Measurements from ENCODE around the gene TYW5. TPM values are rescaled to one million over a fixed set of nuclear protein-coding genes. Genes with fewer than 3 reads are reported as not detected.
A peak's percentile ranks its signal among the peaks of the same experiment; 100 is the strongest.

Gene TYW5
- total RNA-seq, 1 experiment from 2014 or later, result 9.0 TPM

- peaks cover 85% of the 10 kb centered on the region for H3K79me2 ChIP-seq (ENCODE audit: low read length)
- no peak overlapping the region; the same call in 1 of the 2 replicates for H3K27ac ChIP-seq (ENCODE audit: low read length)
- CTCF ChIA-PET, result no interaction called here
- H3K27me3 ChIP-seq (ENCODE audit: low read length), result no peaks in the 10 kb centered on the region
- no peak for TF ChIP-seq CTCF (conservative IDR thresholded peaks at IDR 0.05; ENCODE audit: low read depth, low read length)
- TF ChIP-seq EZH2phosphoT487 (IDR thresholded peaks at IDR 0.05; ENCODE audit: borderline replicate concordance, low read length), result no peak
- TF ChIP-seq EZH2 (IDR thresholded peaks at IDR 0.05; ENCODE audit: low read length, unreplicated experiment), result no peak
- POLR2A ChIA-PET (ENCODE audit: unreplicated experiment), result interaction anchor here (0.5 kb wide), 1 partner anchor 10 kb away, joined by 4 read pairs; no protein-coding TSS in a partner anchor
- H3K9me2 ChIP-seq (replicated peaks; ENCODE audit: low read length), result no peaks in the 10 kb centered on the region
- no peak overlapping the region for H3K9ac ChIP-seq (ENCODE audit: low read length)
- 0 out of 2 replicates have a peak overlapping the region, but pooled peaks have one; percentile 18 for H3K4me2 ChIP-seq (ENCODE audit: low read length)
- no peaks in the 10 kb centered on the region for H3F3A ChIP-seq (ENCODE audit: low read length, unreplicated experiment)
- peaks cover 9% of the 10 kb centered on the region for H4K20me1 ChIP-seq (ENCODE audit: low read length)
- H2AFZ ChIP-seq (ENCODE audit: low read length), result no peak overlapping the region
- H3K4me3 ChIP-seq (ENCODE audit: low read length), result no peak overlapping the region
- ATAC-seq, result peak; percentile 91
- peaks cover 26% of the 10 kb centered on the region for H3K36me3 ChIP-seq (ENCODE audit: low read depth, low read length)
- H3K9me3 ChIP-seq (ENCODE audit: low read length), result no peaks in the 10 kb centered on the region
- H3K4me1 ChIP-seq (ENCODE audit: insufficient read depth, low read length), result peaks cover 11% of the 10 kb centered on the region
- intact Hi-C loops (cut with micrococcal nuclease), result no loop called here
- DNase-seq, result peak; percentile 45
- no TSS peak for BruUV-seq (replicated peaks)
Observed at GRCh38 chr2:199923924-199924323, 31.4 kb downstream of the TYW5 start.

GRCh38 chr2:199922856-199923255 lies 32.4 kb downstream of the TYW5 start:
- ChIA-PET CTCF (no interaction called here), POLR2A (ENCODE audit: unreplicated experiment) (interaction anchor here (0.6 kb wide), 1 partner anchor 134 kb away, joined by 4 read pairs; no protein-coding TSS in a partner anchor)
- Histone ChIP-seq H3K27me3 (ENCODE audit: low read length) (no peaks in the 10 kb centered on the region), H3K9me3 (ENCODE audit: low read length) (no peaks in the 10 kb centered on the region), H3K79me2 (ENCODE audit: low read length) (peaks cover 89% of the 10 kb centered on the region), H3K9ac (ENCODE audit: low read length) (no peak overlapping the region), H2AFZ (ENCODE audit: low read length) (no peak overlapping the region), H3K4me2 (ENCODE audit: low read length) (no peak overlapping the region), H3K4me1 (ENCODE audit: insufficient read depth, low read length) (peaks cover 11% of the 10 kb centered on the region), H3F3A (ENCODE audit: low read length, unreplicated experiment) (no peaks in the 10 kb centered on the region), H3K9me2 (replicated peaks; ENCODE audit: low read length) (no peaks in the 10 kb centered on the region), H3K36me3 (ENCODE audit: low read depth, low read length) (peaks cover 24% of the 10 kb centered on the region), H4K20me1 (ENCODE audit: low read length) (peaks cover 9% of the 10 kb centered on the region), H3K27ac (ENCODE audit: low read length) (no peak overlapping the region), H3K4me3 (ENCODE audit: low read length) (no peak overlapping the region)
- TF ChIP-seq CTCF (conservative IDR thresholded peaks at IDR 0.05; ENCODE audit: low read depth, low read length) (no peak), EZH2phosphoT487 (IDR thresholded peaks at IDR 0.05; ENCODE audit: borderline replicate concordance, low read length) (no peak), EZH2 (IDR thresholded peaks at IDR 0.05; ENCODE audit: low read length, unreplicated experiment) (no peak)
- DNase-seq (no peak), ATAC-seq (no peak)
- BruUV-seq (replicated peaks), result no TSS peak
- intact Hi-C loops (cut with micrococcal nuclease), result no loop called here

- H4K20me1 ChIP-seq (ENCODE audit: low read length), result peaks cover 13% of the 10 kb centered on the region
- H3K79me2 ChIP-seq (ENCODE audit: low read length), result peaks cover 88% of the 10 kb centered on the region
- TF ChIP-seq EZH2phosphoT487 (IDR thresholded peaks at IDR 0.05; ENCODE audit: borderline replicate concordance, low read length) (no peak), EZH2 (IDR thresholded peaks at IDR 0.05; ENCODE audit: low read length, unreplicated experiment) (no peak)
- ChIA-PET POLR2A (ENCODE audit: unreplicated experiment) (no interaction called here), CTCF (no interaction called here)
- H2AFZ ChIP-seq (ENCODE audit: low read length), result no peak overlapping the region
- ATAC-seq (no peak), DNase-seq (no peak)
- no peak overlapping the region for H3K4me2 ChIP-seq (ENCODE audit: low read length)
- no peaks in the 10 kb centered on the region for H3K27me3 ChIP-seq (ENCODE audit: low read length)
- H3K4me3 ChIP-seq (ENCODE audit: low read length), result no peak overlapping the region; the same call in 1 of the 2 replicates
- no peak overlapping the region for H3K9ac ChIP-seq (ENCODE audit: low read length)
- H3F3A ChIP-seq (ENCODE audit: low read length, unreplicated experiment), result no peaks in the 10 kb centered on the region
- intact Hi-C loops (cut with micrococcal nuclease), result no loop called here
- no TSS peak for BruUV-seq (replicated peaks)
- H3K9me3 ChIP-seq (ENCODE audit: low read length), result 0 out of 2 replicates have a peak, but pooled peaks cover 4% of the 10 kb centered on the region
- H3K9me2 ChIP-seq (replicated peaks; ENCODE audit: low read length), result no peaks in the 10 kb centered on the region
- H3K27ac ChIP-seq (ENCODE audit: low read length), result no peak overlapping the region
- H3K36me3 ChIP-seq (ENCODE audit: low read depth, low read length), result peaks cover 53% of the 10 kb centered on the region
- H3K4me1 ChIP-seq (ENCODE audit: insufficient read depth, low read length), result peaks cover 8% of the 10 kb centered on the region
Observed at GRCh38 chr2:199916980-199917379, 38.3 kb downstream of the TYW5 start.

Measured in PC-3 (cell line).